Measurements from ENCODE around the gene MYL7. TPM values are rescaled to one million over a fixed set of nuclear protein-coding genes. Genes with fewer than 3 reads are reported as not detected.

Gene MYL7
- total RNA-seq, 1 experiment from 2014 or later = not detected

DNA sequence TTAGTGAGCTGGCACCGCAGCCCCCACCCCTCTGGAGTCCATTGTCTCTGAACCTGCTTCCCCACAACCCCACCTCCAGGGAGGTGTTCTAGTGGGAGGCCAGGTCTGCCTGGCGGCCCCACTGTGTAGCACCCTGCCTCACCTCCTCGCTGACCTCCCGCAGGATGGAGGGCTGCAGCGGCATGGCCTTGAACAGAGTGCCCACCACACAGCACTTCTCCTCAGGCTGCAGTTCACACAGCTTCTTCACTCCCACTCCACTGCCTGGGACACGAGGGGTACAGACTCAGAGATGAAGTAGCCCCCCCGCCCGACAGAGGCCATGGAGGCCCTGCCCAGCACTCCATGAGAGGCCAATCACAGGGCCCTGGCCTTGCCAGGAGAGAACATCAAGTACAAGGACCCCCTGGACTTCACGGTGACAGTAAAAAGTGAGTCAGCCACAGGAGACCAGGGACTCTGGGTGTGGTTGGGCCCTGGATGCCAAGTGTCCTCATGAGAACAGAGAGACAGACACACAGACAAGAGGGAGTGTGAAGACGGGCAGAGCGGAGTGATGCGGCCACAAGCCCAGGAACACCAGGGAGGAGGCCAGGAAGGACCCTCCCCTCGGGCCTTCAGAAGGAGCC is 23.2 kb downstream of the MYL7 start:
- TF ChIP-seq ELF1 (IDR thresholded peaks at IDR 0.05; ENCODE audit: borderline replicate concordance, low read depth) (no peak), SRF (IDR thresholded peaks at IDR 0.05; ENCODE audit: low read depth) (no peak), ZNF274 (IDR thresholded peaks at IDR 0.05; ENCODE audit: low read depth, low read length) (no peak), FOSL1 (IDR thresholded peaks at IDR 0.05; ENCODE audit: low read depth) (no peak), CEBPB (IDR thresholded peaks at IDR 0.05; ENCODE audit: low read depth) (no peak), YY1 (IDR thresholded peaks at IDR 0.05; ENCODE audit: extremely low read depth, insufficient replicate concordance, low read depth, low read length) (no peak), POLR2AphosphoS5 (IDR thresholded peaks at IDR 0.05; ENCODE audit: low read depth, low read length) (no peak), CBX3 (IDR thresholded peaks at IDR 0.05; ENCODE audit: low read depth) (no peak), ZFX (IDR thresholded peaks at IDR 0.05) (no peak), EZH2 (IDR thresholded peaks at IDR 0.05) (no peak), RAD21 (IDR thresholded peaks at IDR 0.05; ENCODE audit: low read depth) (no peak), SIN3A (IDR thresholded peaks at IDR 0.05; ENCODE audit: low read depth) (no peak), EZH2phosphoT487 (IDR thresholded peaks at IDR 0.05; ENCODE audit: borderline replicate concordance) (no peak), POLR2A (IDR thresholded peaks at IDR 0.05; ENCODE audit: borderline replicate concordance, extremely low read depth, insufficient read depth, insufficient read length) (no peak)
- TF ChIP-seq, protein P1, sequence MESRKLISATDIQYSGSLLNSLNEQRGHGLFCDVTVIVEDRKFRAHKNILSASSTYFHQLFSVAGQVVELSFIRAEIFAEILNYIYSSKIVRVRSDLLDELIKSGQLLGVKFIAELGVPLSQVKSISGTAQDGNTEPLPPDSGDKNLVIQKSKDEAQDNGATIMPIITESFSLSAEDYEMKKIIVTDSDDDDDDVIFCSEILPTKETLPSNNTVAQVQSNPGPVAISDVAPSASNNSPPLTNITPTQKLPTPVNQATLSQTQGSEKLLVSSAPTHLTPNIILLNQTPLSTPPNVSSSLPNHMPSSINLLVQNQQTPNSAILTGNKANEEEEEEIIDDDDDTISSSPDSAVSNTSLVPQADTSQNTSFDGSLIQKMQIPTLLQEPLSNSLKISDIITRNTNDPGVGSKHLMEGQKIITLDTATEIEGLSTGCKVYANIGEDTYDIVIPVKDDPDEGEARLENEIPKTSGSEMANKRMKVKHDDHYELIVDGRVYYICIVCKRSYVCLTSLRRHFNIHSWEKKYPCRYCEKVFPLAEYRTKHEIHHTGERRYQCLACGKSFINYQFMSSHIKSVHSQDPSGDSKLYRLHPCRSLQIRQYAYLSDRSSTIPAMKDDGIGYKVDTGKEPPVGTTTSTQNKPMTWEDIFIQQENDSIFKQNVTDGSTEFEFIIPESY (IDR thresholded peaks at IDR 0.05; ENCODE audit: extremely low read depth, insufficient replicate concordance, low read length) = no peak
- TF ChIP-seq, protein P2, sequence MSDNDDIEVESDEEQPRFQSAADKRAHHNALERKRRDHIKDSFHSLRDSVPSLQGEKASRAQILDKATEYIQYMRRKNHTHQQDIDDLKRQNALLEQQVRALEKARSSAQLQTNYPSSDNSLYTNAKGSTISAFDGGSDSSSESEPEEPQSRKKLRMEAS (IDR thresholded peaks at IDR 0.05) = no peak
- Histone ChIP-seq H3K4me2 (ENCODE audit: low read length) (no peak overlapping the region), H3K79me2 (ENCODE audit: insufficient read depth, low read length) (peaks cover 44% of the 10 kb centered on the region), H2AFZ (ENCODE audit: low read depth, low read length, poor library complexity, severe bottlenecking) (no peak overlapping the region), H3K27ac (ENCODE audit: low read depth, low read length) (no peak overlapping the region), H3K9ac (ENCODE audit: low read length) (no peak overlapping the region), H3K9me3 (ENCODE audit: control insufficient read depth in 1 of 2, insufficient read depth in 1 of 2, low read depth in 1 of 2, low read length in 2 of 2) (no peaks in the 10 kb centered on the region), H3K4me3 (replicated peaks in 1 of 2; ENCODE audit: low read depth in 1 of 2, low read length in 2 of 2) (no peak overlapping the region), H3K36me3 (ENCODE audit: control insufficient read depth in 1 of 2, insufficient read depth in 2 of 2, low read length in 2 of 2) (peaks cover 31 to 41% of the 10 kb centered on the region in 2 experiments), H3K27me3 (ENCODE audit: insufficient read depth, low read length) (no peaks in the 10 kb centered on the region), H3K9me2 (ENCODE audit: insufficient read depth) (no peaks in the 10 kb centered on the region), H4K20me1 (ENCODE audit: insufficient read depth) (no peaks in the 10 kb centered on the region), H3K4me1 (ENCODE audit: control insufficient read depth in 1 of 2, insufficient read depth in 2 of 2, low read length in 2 of 2) (peaks cover 3 to 10% of the 10 kb centered on the region in 2 experiments; a peak in 2 of 4 replicates)
- ATAC-seq (no peak), DNase-seq (ENCODE audit: low read depth, low spot score) (no peak)
- ChIA-PET RAD21 (ENCODE audit: low non-redundant PET in 1 of 2, low total read pairs in 2 of 2, uncharacterized antibody in 2 of 2, unreplicated experiment in 2 of 2) (no interaction called here), CTCF (no interaction called here), POLR2A (no interaction called here)
- intact Hi-C loops (cut with micrococcal nuclease) = no loop called here
- no TSS peak for BruUV-seq (replicated peaks)

All from HCT116 (cell line).